Measurements from ENCODE around the gene EXOC6. TPM values are rescaled to one million over a fixed set of nuclear protein-coding genes. Genes with fewer than 3 reads are reported as not detected.
A peak's percentile ranks its signal among the peaks of the same experiment; 100 is the strongest.

EXOC6 gene
- polyA plus RNA-seq, 1 donor (not counting 4 experiments of a cell fraction or from before 2014, with no cell fraction given), result 1.2 TPM

GRCh38 chr10:92873029-92873428 is 24.7 kb downstream of the EXOC6 start:
- dilution Hi-C loops (cut with MboI; ENCODE audit: extremely low pct_ligation_motif_present, low sequenced_read_pairs), result no loop called here
- DNase-seq (ENCODE audit: low read depth, low spot score), result no peak
- no peaks in the 10 kb centered on the region for H3K27me3 ChIP-seq (ENCODE audit: control insufficient read depth, extremely low read depth, insufficient read depth, low read length)
- no peaks in the 10 kb centered on the region for H3K4me1 ChIP-seq (ENCODE audit: control insufficient read depth, extremely low read depth, insufficient read depth, low read length)
- no peak overlapping the region for H3K4me3 ChIP-seq (ENCODE audit: control insufficient read depth in 2 of 3, extremely low read depth in 1 of 3, insufficient read depth in 2 of 3, low read depth in 1 of 3, low read length in 3 of 3)
- no peaks in the 10 kb centered on the region for H3K9me3 ChIP-seq (ENCODE audit: control insufficient read depth, low read depth, low read length)
- H4K20me1 ChIP-seq (ENCODE audit: control insufficient read depth, extremely low read depth, insufficient read depth, low read length), result no peaks in the 10 kb centered on the region
- H2AFZ ChIP-seq (ENCODE audit: control insufficient read depth, low read length), result peak overlapping the region; percentile 40
- TF ChIP-seq EZH2 (IDR thresholded peaks at IDR 0.05; ENCODE audit: low read length) (no peak), CTCF (optimal IDR thresholded peaks at IDR 0.05 in 1 of 3, IDR thresholded peaks at IDR 0.05 in 1 of 3, conservative IDR thresholded peaks at IDR 0.05 in 1 of 3; ENCODE audit: extremely low read depth in 1 of 3, insufficient read depth in 2 of 3, low read length in 3 of 3) (no peak)
- no peaks in the 10 kb centered on the region for H3K9me1 ChIP-seq (ENCODE audit: control insufficient read depth, extremely low read depth, insufficient read depth, low read length)
- no peaks in the 10 kb centered on the region for H3K79me2 ChIP-seq (ENCODE audit: control insufficient read depth, insufficient read depth, low read length)
- peak; percentile 41 for FAIRE-seq
- no peak overlapping the region for H3K27ac ChIP-seq (ENCODE audit: control insufficient read depth, insufficient read depth, low read length)
- H3K4me2 ChIP-seq (ENCODE audit: control insufficient read depth, extremely low read depth, insufficient read depth, low read depth, low read length), result no peak overlapping the region
- no peaks in the 10 kb centered on the region for H3K36me3 ChIP-seq (ENCODE audit: control insufficient read depth in 2 of 2, extremely low read depth in 1 of 2, insufficient read depth in 2 of 2, low read length in 2 of 2)
- no peak overlapping the region for H3K9ac ChIP-seq (ENCODE audit: control insufficient read depth, extremely low read depth, insufficient read depth, low read length)

DNA sequence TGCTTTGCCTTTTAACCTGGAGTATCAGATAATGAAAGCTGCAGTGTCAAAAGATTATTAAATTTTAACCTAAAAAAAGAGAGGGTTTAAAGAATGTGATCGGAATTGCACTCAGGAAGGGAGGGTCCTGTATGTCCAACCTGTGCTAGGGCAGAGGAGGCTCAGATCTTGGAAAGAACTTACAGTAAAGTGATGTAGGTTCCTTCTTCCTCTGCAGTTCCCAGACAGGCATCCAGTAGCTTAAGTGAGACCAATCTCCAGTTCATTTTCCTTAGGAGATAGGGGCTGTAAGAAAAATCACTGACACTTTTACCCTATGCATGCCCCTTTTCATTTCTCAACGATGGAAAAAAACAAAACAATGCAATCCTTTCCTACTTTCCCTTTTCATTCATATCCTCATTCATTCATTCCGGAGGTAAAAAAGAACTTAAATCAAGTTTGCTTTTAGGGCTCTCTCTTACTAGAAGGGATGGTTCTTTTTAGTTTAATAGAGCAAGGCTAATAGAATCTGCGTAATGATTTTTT is 28.3 kb downstream of the EXOC6 start:
- DNase-seq (ENCODE audit: low read depth, low spot score), result no peak
- H4K20me1 ChIP-seq (ENCODE audit: control insufficient read depth, extremely low read depth, insufficient read depth, low read length), result no peaks in the 10 kb centered on the region
- no peak overlapping the region for H3K4me3 ChIP-seq (ENCODE audit: control insufficient read depth in 2 of 3, extremely low read depth in 1 of 3, insufficient read depth in 2 of 3, low read depth in 1 of 3, low read length in 3 of 3)
- H3K9me1 ChIP-seq (ENCODE audit: control insufficient read depth, extremely low read depth, insufficient read depth, low read length), result no peaks in the 10 kb centered on the region
- no peak overlapping the region for H3K27ac ChIP-seq (ENCODE audit: control insufficient read depth, insufficient read depth, low read length)
- H3K27me3 ChIP-seq (ENCODE audit: control insufficient read depth, extremely low read depth, insufficient read depth, low read length), result no peaks in the 10 kb centered on the region
- H3K4me2 ChIP-seq (ENCODE audit: control insufficient read depth, extremely low read depth, insufficient read depth, low read depth, low read length), result no peak overlapping the region
- H3K4me1 ChIP-seq (ENCODE audit: control insufficient read depth, extremely low read depth, insufficient read depth, low read length), result no peaks in the 10 kb centered on the region
- H3K36me3 ChIP-seq (ENCODE audit: control insufficient read depth in 2 of 2, extremely low read depth in 1 of 2, insufficient read depth in 2 of 2, low read length in 2 of 2), result no peaks in the 10 kb centered on the region
- H3K79me2 ChIP-seq (ENCODE audit: control insufficient read depth, insufficient read depth, low read length), result no peaks in the 10 kb centered on the region
- no peak for TF ChIP-seq EZH2 (IDR thresholded peaks at IDR 0.05; ENCODE audit: low read length)
- TF ChIP-seq CTCF (optimal IDR thresholded peaks at IDR 0.05 in 1 of 3, IDR thresholded peaks at IDR 0.05 in 1 of 3, conservative IDR thresholded peaks at IDR 0.05 in 1 of 3; ENCODE audit: extremely low read depth in 1 of 3, insufficient read depth in 2 of 3, low read length in 3 of 3), result no peak
- FAIRE-seq, result no peak
- no peak overlapping the region for H3K9ac ChIP-seq (ENCODE audit: control insufficient read depth, extremely low read depth, insufficient read depth, low read length)
- H2AFZ ChIP-seq (ENCODE audit: control insufficient read depth, low read length), result no peak overlapping the region
- dilution Hi-C loops (cut with MboI; ENCODE audit: extremely low pct_ligation_motif_present, low sequenced_read_pairs), result no loop called here
- H3K9me3 ChIP-seq (ENCODE audit: control insufficient read depth, low read depth, low read length), result no peaks in the 10 kb centered on the region
